ENCODE measurements around the gene PDE7B.

GRCh38 chr6:135995545-135995898 lies 144.0 kb downstream of the PDE7B start:
- no peak for TF ChIP-seq CTCF (conservative IDR thresholded peaks at IDR 0.05; ENCODE audit: low read length)
- no peak for TF ChIP-seq EZH2phosphoT487 (IDR thresholded peaks at IDR 0.05; ENCODE audit: borderline replicate concordance, low read depth, low read length)

Data from OCI-LY7 (cell line).